T-cell (primary cell): ENCODE results near the gene C17orf100. TPM values are rescaled to one million over a fixed set of nuclear protein-coding genes. Genes with fewer than 3 reads are reported as not detected.
"Not testable (repeated sequence)": the region's sequence is repeated elsewhere in the genome, so short reads cannot be mapped to it uniquely, and the experiment has no call there.

ENCODE experiments used
- ATAC-seq, 4 experiments: fragments of 200-7000 bp in 3 of 4; fragments of 150-1000 bp in 1 of 4; cut with Tn5 transposase; replicated peaks in 1 of 4; 1 replicate in 3 of 4; 2 replicates in 1 of 4; pipeline ENCODE4 v1.10.0; 2021; ENCODE audit warnings: moderate library complexity in 3 of 4, mild to moderate bottlenecking in 2 of 4, moderate number of reproducible peaks in 1 of 4
- CTCF ChIA-PET, 2 donors: fragments of 300-600 bp; sonication (Branson Sonifier 250); formaldehyde crosslinking; loops; one replicate each; lab custom pipeline; 2022; ENCODE audit warnings: antibody characterized with exemption in 2 of 2; lab: Charles Lee
- POLR2A ChIA-PET, 2 donors: fragments of 300-600 bp; sonication (Branson Sonifier 250); formaldehyde crosslinking; loops; one replicate each; lab custom pipeline; 2022; ENCODE audit warnings: antibody characterized with exemption in 2 of 2; lab: Charles Lee
- DNase-seq, 35 experiments: peaks; one replicate each; pipeline versions ENCODE4 v3.0.0 to v3.0.0-alpha.2; 2013 to 2023
- H3K27ac ChIP-seq: one replicate; pipeline ENCODE4 v1.5.1; 2013; ENCODE audit warnings: low read length
- H3K27me3 ChIP-seq, 2 experiments: replicated peaks in 1 of 2; 1 replicate in 1 of 2; 2 replicates in 1 of 2; pipeline versions ENCODE4 v1.6.1 to v1.7.0; 2013; ENCODE audit warnings: low read length in 1 of 2, mixed read lengths in 1 of 2; ENCODE audit not compliant: control insufficient read depth in 2 of 2, insufficient read depth in 2 of 2; ENCODE audit errors: extremely low read depth in 1 of 2
- H3K36me3 ChIP-seq, 2 donors: 1 replicate in 1 of 2; 2 replicates in 1 of 2; pipeline versions ENCODE4 v1.6.1 to v1.7.0; 2013; ENCODE audit warnings: low read length in 1 of 2; ENCODE audit not compliant: control insufficient read depth in 2 of 2, insufficient read depth in 1 of 2; ENCODE audit errors: extremely low read depth in 1 of 2
- H3K4me1 ChIP-seq, 2 experiments: 1 replicate in 1 of 2; 2 replicates in 1 of 2; pipeline versions ENCODE4 v1.6.1 to v1.7.0; 2013; ENCODE audit warnings: low read length in 2 of 2, mixed read lengths in 1 of 2; ENCODE audit not compliant: insufficient read depth in 2 of 2, control insufficient read depth in 1 of 2; ENCODE audit errors: extremely low read depth in 1 of 2
- H3K4me3 ChIP-seq, 2 donors: 1 replicate in 1 of 2; 2 replicates in 1 of 2; pipeline versions ENCODE4 v1.5.1 to v1.7.0; 2013; ENCODE audit warnings: mild to moderate bottlenecking in 2 of 2, low read length in 1 of 2, moderate library complexity in 1 of 2; ENCODE audit not compliant: control insufficient read depth in 1 of 2; ENCODE audit errors: extremely low read depth in 1 of 2
- H3K9me3 ChIP-seq: 2 replicates; pipeline ENCODE4 v1.7.0; 2013
- H3K27ac Mint-ChIP-seq, 2 donors: one replicate each; pipeline ENCODE4 v1.8.0; 2020 to 2021; ENCODE audit warnings: mild to moderate bottlenecking in 2 of 2, mixed read lengths in 2 of 2
- H3K27me3 Mint-ChIP-seq, 2 donors: one replicate each; pipeline ENCODE4 v1.8.0; 2021 to 2022; ENCODE audit warnings: mixed read lengths in 2 of 2
- H3K36me3 Mint-ChIP-seq: one replicate; pipeline ENCODE4 v1.8.0; 2021; ENCODE audit warnings: mixed read lengths
- H3K4me1 Mint-ChIP-seq, 3 donors: one replicate each; pipeline ENCODE4 v1.8.0; 2020 to 2022; ENCODE audit warnings: mixed read lengths in 3 of 3, mild to moderate bottlenecking in 1 of 3
- H3K4me3 Mint-ChIP-seq, 3 donors: one replicate each; pipeline ENCODE4 v1.8.0; 2020 to 2022; ENCODE audit warnings: mild to moderate bottlenecking in 3 of 3, mixed read lengths in 3 of 3, moderate library complexity in 3 of 3
- H3K9me3 Mint-ChIP-seq, 3 donors: one replicate each; pipeline ENCODE4 v1.8.0; 2020 to 2022; ENCODE audit warnings: mixed read lengths in 3 of 3
- WGBS: methylation state at CpG from one replicate; pipeline ENCODE4 v1.1.5; 2013; ENCODE audit warnings: missing lambda C conversion rate; ENCODE audit not compliant: insufficient coverage; 5-methylcytosine and 5-hydroxymethylcytosine counted together
- total RNA-seq, 35 experiments: library from RNA in 6 of 35; stranded (reverse) in 6 of 35; fragments of 120-200 nt in 1 of 35; gene quantifications; one replicate each; pipeline versions ENCODE4 v1.2.1 to v1.2.4 and lab custom pipeline; 2013 to 2026

The C17orf100 gene
- total RNA-seq, 5 donors from 2014 or later (not counting 1 experiment from before 2014, with no cell fraction given) = 1.1 to 3.5 (median 2.8) TPM

DNA sequence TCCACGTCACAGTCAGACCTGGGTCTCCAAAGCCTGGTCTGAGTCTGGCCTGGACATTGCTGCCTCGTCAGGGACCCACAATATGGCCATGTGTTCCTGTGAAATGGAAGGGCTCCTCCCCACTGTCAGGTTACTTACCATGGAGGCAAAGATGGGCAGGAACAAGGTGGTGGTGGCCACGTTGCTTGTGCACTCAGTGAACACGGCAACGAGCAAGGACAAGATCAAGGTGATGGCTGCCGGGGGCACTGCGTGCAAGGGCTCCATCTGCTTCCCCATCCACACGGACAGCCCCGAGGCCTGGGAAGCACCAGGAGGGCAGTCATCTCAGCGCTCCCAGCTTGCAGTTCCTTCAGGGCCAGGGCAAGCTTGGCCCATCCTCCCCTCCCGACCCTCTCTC, 39.1 kb downstream of the C17orf100 start:
- ATAC-seq = no peak
- no peaks in the 10 kb centered on the region for H3K36me3 ChIP-seq
- Mint-ChIP-seq H3K36me3 (no peaks in the 10 kb centered on the region), H3K27me3 (peaks cover 31 to 64% of the 10 kb centered on the region in 2 donors), H3K4me1 (no peaks in the 10 kb centered on the region), H3K4me3 (no peak overlapping the region), H3K9me3 (no peaks in the 10 kb centered on the region), H3K27ac (no peak overlapping the region)
- ChIA-PET POLR2A (no interaction called here), CTCF (no interaction called here)
- H3K27me3 ChIP-seq = peaks cover 0 to 29% of the 10 kb centered on the region in 2 experiments
- H3K9me3 ChIP-seq = no peaks in the 10 kb centered on the region
- H3K4me1 ChIP-seq = no peaks in the 10 kb centered on the region
- no peak overlapping the region for H3K27ac ChIP-seq
- DNase-seq = no peak
- WGBS = 74% methylated on average over 10 of the region's 11 CpGs
- H3K4me3 ChIP-seq = no peak overlapping the region

DNA sequence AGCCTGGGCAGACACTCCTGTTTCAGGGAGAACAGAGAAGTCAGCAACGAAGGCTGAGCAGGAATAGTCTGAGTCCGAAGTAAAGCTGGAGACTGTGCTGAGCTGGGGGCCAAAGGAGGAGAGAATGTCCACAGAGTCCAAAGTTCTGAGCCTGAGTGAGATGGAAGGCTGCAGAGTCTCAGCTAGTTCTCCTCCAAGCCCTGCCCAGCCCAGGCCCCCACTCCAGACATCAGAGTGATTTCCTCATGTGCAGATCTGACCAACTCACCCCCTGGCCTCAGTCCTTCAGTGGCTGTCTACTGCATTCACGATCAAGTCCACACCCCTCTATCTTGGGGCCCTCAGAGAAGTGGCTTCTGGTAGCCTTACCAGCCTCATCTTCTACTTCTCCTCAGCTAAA, 40.0 kb downstream of the C17orf100 start:
- no peaks in the 10 kb centered on the region for H3K4me1 Mint-ChIP-seq

DNA sequence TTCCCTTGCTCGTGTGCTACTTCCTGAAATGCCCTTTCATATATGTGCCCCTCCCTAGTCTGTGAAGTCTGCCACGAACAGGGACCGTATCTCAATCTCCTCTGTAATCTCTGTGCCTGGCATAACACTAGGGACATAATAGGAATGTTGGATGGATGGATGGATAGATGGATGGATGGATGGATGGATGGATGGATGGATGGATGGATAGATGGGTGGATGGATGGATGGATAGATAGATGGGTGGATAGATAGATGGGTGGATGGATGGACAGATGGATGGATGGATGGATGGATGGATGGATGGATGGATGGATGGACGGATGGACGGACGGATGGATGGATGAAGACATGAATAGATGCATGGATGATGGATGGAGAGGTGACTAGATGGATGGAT, 40.4 kb downstream of the C17orf100 start:
- CTCF ChIA-PET, H3K27ac Mint-ChIP-seq, ATAC-seq, POLR2A ChIA-PET, H3K4me1 Mint-ChIP-seq, H3K9me3 ChIP-seq, H3K4me1 ChIP-seq, DNase-seq, H3K36me3 ChIP-seq, H3K4me3 ChIP-seq, H3K9me3 Mint-ChIP-seq, H3K4me3 Mint-ChIP-seq, H3K27ac ChIP-seq, H3K36me3 Mint-ChIP-seq: not testable (repeated sequence)
- 54% methylated on average over 5 of the region's 6 CpGs for WGBS
- peaks cover 0 to 28% of the 10 kb centered on the region in 2 experiments for H3K27me3 ChIP-seq
- peaks cover 33 to 61% of the 10 kb centered on the region in 2 donors for H3K27me3 Mint-ChIP-seq

More for the DNA sequence above, 40.0 kb downstream of the C17orf100 start:
- peaks cover 0 to 28% of the 10 kb centered on the region in 2 experiments for H3K27me3 ChIP-seq
- Mint-ChIP-seq H3K27me3 (peaks cover 33 to 64% of the 10 kb centered on the region in 2 donors), H3K36me3 (no peaks in the 10 kb centered on the region), H3K9me3 (no peaks in the 10 kb centered on the region), H3K4me3 (no peak overlapping the region), H3K27ac (no peak overlapping the region)
- WGBS = 92% methylated on average over 1 of the region's 3 CpGs
- ChIA-PET POLR2A (interaction anchor here in 1 of 2 donors (0.5 kb wide), 1 partner anchor 32 kb away, joined by 12 read pairs; no protein-coding TSS in a partner anchor), CTCF (no interaction called here)
- no peak for DNase-seq
- no peak for ATAC-seq
- H3K36me3 ChIP-seq = no peaks in the 10 kb centered on the region
- H3K4me1 ChIP-seq = no peaks in the 10 kb centered on the region
- no peak overlapping the region for H3K27ac ChIP-seq
- no peaks in the 10 kb centered on the region for H3K9me3 ChIP-seq
- H3K4me3 ChIP-seq = no peak overlapping the region

DNA sequence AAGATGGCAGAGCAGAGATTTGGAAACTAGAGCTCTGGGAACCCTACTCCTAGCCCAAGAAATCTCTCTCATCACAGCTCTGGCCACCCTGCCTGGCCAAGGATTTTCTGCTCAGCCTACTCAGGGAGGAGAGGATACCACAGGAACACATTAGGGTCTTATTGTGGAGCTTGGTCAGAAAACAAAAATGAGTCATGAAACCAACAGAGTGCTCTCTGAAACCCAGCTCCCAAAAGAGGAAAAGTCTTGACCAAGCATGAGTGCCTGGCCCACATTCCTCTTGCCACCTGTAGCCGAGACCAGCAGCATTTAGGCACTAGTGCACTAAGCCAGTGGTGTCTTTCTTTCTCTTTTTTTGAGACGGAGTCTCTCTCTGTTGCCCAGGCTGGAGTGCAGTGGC, 43.5 kb downstream of the C17orf100 start:
- Mint-ChIP-seq H3K4me1 (no peaks in the 10 kb centered on the region), H3K36me3 (no peaks in the 10 kb centered on the region), H3K27me3 (peaks cover 24 to 47% of the 10 kb centered on the region in 2 donors), H3K27ac (no peak overlapping the region), H3K9me3 (no peaks in the 10 kb centered on the region), H3K4me3 (no peak overlapping the region)
- peaks cover 0 to 32% of the 10 kb centered on the region in 2 experiments for H3K27me3 ChIP-seq
- 83% methylated on average over 2 of the region's 2 CpGs for WGBS
- H3K4me3 ChIP-seq = no peak overlapping the region
- no peaks in the 10 kb centered on the region for H3K36me3 ChIP-seq
- H3K9me3 ChIP-seq = no peaks in the 10 kb centered on the region
- no peaks in the 10 kb centered on the region for H3K4me1 ChIP-seq
- CTCF ChIA-PET = no interaction called here
- ATAC-seq (no peak), DNase-seq (no peak)
- no peak overlapping the region for H3K27ac ChIP-seq
- POLR2A ChIA-PET = interaction anchor here in 1 of 2 donors (0.6 kb wide), 1 partner anchor 1223 kb away, joined by 5 read pairs; no protein-coding TSS in a partner anchor

DNA sequence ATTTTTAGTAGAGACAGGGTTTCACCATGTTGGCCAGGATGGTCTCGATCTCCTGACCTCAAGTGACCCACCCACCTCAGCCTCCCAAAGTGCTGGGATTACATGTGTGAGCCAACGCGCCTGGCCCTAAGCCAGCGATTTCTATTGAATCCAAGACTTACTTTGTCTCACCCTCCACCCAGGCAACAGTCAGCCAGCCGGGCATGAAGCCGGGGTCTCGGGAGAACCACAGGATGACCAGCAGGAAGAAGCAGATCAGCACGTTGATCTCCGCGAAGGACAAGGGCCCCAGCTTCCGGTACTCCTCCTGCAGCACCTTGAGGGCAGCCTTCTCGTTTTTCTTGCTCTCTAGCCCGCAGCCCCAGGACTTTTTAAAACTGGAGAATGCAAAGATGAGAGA, 44.0 kb downstream of the C17orf100 start:
- CTCF ChIA-PET = no interaction called here
- Mint-ChIP-seq H3K27me3 (peaks cover 24 to 43% of the 10 kb centered on the region in 2 donors), H3K4me3 (no peak overlapping the region)

DNA sequence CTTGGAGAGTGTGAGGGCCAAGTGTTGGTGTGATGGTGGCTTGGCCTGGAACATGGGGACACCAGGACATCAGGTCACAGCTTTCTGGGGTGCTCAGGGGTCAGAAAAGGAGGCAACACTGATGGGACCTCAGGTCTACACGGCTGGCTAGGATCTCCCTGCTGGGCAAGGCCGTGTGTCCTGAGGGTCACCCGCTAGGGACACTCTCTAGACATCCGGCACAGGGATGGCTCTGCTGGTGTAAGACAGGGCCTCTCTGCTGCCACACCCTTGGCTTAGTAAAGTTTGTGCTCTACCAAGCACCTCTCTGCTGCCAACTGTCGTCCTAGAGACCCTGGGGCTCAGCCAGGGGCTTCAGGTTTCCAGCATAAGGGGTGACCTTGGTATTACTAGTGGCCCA, 45.3 kb downstream of the C17orf100 start:
- Histone ChIP-seq H3K36me3 (no peaks in the 10 kb centered on the region), H3K27me3 (peaks cover 0 to 21% of the 10 kb centered on the region in 2 experiments), H3K27ac (no peak overlapping the region), H3K9me3 (no peaks in the 10 kb centered on the region), H3K4me1 (peaks cover 0 to 3% of the 10 kb centered on the region in 2 experiments), H3K4me3 (no peak overlapping the region)
- Mint-ChIP-seq H3K4me3 (no peak overlapping the region), H3K4me1 (no peaks in the 10 kb centered on the region), H3K9me3 (no peaks in the 10 kb centered on the region), H3K36me3 (no peaks in the 10 kb centered on the region), H3K27me3 (peaks cover 23 to 32% of the 10 kb centered on the region in 2 donors), H3K27ac (no peak overlapping the region)
- DNase-seq (no peak), ATAC-seq (no peak)
- ChIA-PET CTCF (no interaction called here), POLR2A (no interaction called here)
- WGBS = 81% methylated on average over 5 of the region's 5 CpGs

More for the DNA sequence above, 44.0 kb downstream of the C17orf100 start:
- H3K27ac Mint-ChIP-seq = no peak overlapping the region
- no peaks in the 10 kb centered on the region for H3K9me3 ChIP-seq
- no peak overlapping the region for H3K27ac ChIP-seq
- no peaks in the 10 kb centered on the region for H3K4me1 ChIP-seq
- ATAC-seq = no peak
- H3K36me3 ChIP-seq = no peaks in the 10 kb centered on the region
- H3K4me1 Mint-ChIP-seq = no peaks in the 10 kb centered on the region
- no peaks in the 10 kb centered on the region for H3K36me3 Mint-ChIP-seq
- no peak overlapping the region for H3K4me3 ChIP-seq
- WGBS = 89% methylated on average over 7 of the region's 13 CpGs
- H3K9me3 Mint-ChIP-seq = no peaks in the 10 kb centered on the region
- POLR2A ChIA-PET = no interaction called here
- H3K27me3 ChIP-seq = peaks cover 0 to 31% of the 10 kb centered on the region in 2 experiments
- DNase-seq = no peak
